GM12875 (cell line): ENCODE results near the gene BNIP5.
"Not testable (repeated sequence)": the region's sequence is repeated elsewhere in the genome, so short reads cannot be mapped to it uniquely, and the experiment has no call there.

ENCODE experiments used
- H3K4me3 ChIP-seq: one replicate; pipeline ENCODE4 v1.5.1; 2011; ENCODE audit warnings: low read depth, low read length, control low read depth
- TF ChIP-seq, protein P1 (sequence below): IDR thresholded peaks from 2 replicates; pipeline ENCODE4 v1.5.1; 2011; ENCODE audit warnings: low read depth, mild to moderate bottlenecking, control low read depth, inconsistent platforms, low read length, moderate library complexity, borderline replicate concordance; ENCODE audit not compliant: insufficient read depth

The BNIP5 gene

DNA sequence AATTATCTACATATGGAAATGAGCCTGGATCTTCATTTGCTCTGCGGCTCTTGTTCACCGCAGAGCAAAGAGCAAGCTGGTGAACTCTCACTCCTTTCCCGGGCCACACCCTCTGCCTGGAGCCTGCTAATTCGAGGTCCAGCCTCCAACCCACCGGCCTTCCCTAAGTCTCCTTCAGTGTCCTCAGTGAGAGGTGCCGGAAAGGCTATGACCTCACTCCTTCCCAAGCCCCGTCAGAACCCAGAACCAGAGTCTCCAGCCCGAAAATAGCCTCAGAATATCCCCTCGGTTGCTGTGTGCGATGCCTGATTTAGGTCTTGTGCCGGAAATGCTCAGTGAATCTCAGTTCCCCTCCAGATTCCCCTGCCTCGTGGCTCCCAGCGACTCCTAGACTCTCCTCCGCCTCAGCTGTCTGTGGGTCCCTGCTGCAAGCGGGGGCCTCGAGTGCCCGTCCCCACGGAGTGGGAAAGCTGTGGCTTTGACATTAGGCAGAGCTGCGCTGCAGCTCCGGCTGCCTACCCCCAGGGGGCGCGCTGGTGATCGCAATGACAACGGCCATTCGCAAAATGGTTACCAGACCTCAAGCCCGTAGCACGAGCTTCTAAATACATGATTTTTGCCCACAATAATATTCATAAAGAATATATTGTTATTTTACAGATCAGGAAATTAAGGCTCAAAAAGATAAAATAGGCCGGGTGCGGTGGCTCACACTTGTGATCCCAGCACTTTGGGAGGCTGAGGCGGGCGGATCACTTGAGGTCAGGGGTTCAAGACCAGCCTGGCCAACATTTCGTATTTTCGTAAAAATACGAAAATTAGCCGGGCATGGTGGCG lies 4.1 kb upstream of the BNIP5 start:
- H3K4me3 ChIP-seq = no peak overlapping the region
- TF ChIP-seq, protein P1, sequence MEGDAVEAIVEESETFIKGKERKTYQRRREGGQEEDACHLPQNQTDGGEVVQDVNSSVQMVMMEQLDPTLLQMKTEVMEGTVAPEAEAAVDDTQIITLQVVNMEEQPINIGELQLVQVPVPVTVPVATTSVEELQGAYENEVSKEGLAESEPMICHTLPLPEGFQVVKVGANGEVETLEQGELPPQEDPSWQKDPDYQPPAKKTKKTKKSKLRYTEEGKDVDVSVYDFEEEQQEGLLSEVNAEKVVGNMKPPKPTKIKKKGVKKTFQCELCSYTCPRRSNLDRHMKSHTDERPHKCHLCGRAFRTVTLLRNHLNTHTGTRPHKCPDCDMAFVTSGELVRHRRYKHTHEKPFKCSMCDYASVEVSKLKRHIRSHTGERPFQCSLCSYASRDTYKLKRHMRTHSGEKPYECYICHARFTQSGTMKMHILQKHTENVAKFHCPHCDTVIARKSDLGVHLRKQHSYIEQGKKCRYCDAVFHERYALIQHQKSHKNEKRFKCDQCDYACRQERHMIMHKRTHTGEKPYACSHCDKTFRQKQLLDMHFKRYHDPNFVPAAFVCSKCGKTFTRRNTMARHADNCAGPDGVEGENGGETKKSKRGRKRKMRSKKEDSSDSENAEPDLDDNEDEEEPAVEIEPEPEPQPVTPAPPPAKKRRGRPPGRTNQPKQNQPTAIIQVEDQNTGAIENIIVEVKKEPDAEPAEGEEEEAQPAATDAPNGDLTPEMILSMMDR = peak; percentile 96

DNA sequence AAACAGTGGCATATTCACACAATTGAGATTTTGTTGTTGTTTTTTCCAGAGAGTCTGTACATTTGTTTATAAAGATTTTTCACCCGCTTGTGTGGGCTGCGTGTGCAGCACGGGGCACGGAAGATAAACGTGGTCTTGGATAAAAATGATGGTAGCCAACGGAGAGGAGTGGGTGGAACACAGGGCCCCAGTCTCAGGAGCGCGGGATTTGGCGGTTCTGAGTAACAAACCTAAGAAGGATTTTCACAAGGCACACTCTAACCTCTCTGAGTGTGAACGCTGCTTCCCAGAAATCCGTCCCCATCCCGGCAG lies 3.6 kb upstream of the BNIP5 start:
- no peak overlapping the region for H3K4me3 ChIP-seq

DNA sequence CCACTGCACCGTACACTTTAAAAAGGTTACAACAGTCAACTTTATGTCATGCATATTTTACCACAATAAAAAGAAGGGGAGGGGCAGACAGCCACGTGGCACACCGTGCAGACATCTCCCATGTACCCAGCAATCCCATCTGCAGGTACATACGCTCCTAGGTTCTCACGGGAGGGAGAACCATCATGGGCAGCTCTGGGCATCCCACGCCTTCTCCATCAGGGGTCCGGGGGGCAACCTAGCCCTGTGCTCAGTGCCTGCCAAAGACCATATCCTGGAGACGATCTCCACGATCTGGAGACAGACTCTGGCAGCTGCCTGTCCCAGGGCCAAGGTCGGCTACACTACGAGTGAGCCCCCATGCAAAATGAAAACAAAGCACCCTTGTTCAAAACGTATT lies 2.5 kb upstream of the BNIP5 start:
- TF ChIP-seq, protein P1 = no peak
- no peak overlapping the region for H3K4me3 ChIP-seq

More for the DNA sequence above, 3.6 kb upstream of the BNIP5 start:
- TF ChIP-seq, protein P1 = no peak

DNA sequence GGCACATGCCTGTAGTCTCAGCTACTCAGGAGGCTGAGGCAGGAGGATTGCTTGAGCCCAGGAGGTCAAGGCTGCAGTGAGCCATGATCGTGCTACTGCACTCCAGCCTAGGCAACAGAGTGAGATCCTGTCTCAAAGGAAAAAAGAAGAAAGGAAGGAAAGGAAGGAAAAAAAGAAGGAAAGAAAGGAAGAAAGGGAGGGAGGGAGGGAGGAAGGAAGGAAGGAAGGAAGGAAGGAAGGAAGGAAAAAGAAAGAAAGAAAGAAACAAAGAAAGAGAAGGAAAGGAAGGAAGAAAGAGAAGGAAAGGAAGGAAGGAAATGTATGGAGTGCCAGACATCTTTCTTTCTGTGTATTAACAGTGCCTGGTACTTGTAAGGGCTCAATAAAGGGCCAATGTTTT lies 1.5 kb upstream of the BNIP5 start:
- not testable (repeated sequence) for H3K4me3 ChIP-seq

DNA sequence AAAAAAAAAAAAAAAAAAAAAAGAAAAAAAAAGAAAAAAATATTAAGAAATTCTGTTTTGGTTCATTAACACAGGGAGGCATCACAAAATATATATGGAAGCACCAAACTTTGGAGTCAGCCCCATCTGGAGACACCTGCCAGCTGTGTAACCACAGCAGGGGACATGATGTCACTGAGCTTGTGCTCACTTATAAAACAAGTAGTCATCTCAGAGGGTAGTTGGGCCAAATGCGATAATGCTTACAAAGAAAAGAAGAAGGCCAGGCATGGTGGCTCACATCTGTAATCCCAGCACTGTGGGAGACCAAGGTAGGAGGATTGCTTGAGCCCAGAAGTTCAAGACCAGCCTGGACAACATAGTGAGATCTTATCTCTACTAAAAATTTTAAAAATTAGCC lies 1.1 kb upstream of the BNIP5 start:
- H3K4me3 ChIP-seq = no peak overlapping the region
- TF ChIP-seq, protein P1 = no peak

DNA sequence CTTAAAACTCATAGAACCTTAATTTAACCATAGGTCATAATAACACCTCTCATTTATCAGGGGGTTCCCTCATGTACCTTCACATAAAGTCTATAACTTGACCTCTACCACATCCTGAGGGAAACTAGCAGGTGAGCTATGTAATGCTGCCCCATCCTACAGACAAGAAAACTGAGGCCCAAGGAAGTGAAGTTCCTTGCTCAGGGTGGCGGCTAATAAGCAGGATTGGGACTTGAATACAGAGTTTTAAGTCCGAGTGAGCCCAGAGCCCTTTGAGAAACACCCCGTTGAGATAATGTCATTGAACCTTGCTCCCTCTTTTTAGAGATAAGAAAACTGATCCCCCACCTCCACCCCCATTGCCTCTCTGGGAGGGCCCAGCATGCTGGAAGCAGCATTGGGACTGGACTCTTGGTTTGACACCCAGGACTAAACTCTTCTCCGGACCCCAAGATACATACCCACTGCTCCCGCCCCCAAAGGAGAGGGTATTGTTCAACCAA lies 429 bp downstream of the BNIP5 start:
- TF ChIP-seq, protein P1 = no peak
- no peak overlapping the region for H3K4me3 ChIP-seq

DNA sequence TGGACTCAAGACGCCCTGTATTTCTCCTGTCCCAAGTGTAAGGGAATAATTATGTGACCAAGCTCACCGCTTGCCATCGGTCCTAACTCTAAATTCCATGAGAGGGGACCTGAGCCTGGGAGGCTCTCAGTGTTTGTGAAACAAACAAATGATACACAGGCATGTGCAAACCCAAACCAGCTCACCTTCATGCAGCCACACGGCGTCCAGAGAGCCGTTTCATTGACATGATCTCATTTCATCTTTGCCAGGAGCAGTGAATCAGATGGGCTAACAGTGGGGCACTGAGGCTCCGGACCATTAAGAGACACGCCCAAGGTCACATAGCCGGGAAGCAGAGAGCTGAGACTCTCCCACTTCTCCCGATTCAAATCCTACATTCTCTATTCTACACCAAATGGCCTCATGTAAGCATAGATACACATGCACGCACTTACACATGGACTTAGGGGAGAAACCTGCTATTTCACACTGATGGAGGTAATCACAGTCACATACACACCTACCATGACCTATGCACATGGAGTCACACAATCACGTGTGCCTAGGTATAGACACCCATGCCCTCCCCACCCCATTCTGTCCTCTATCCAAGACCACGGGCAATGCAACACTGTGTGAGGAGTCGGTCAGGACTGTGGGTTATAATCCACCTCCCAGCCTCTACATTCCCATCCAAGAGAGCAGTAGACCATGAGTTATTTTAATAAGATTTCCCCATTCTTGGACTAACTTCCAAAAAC lies 1.1 kb downstream of the BNIP5 start:
- H3K4me3 ChIP-seq = no peak overlapping the region
- TF ChIP-seq, protein P1 = no peak
